IPS DF 19.7 (cell line): Measurements from ENCODE around the gene UGT2B28.
"Not testable (repeated sequence)": the region's sequence is repeated elsewhere in the genome, so short reads cannot be mapped to it uniquely, and the experiment has no call there.

Experiments used
- DNase-seq: peaks from one replicate; pipeline ENCODE4 v3.0.0-alpha.2; 2013; ENCODE audit warnings: low read depth, low spot score

UGT2B28 gene

GRCh38 chr4:69280081-69280480 is at the start of gene UGT2B28:
Gene UGT2B28 (plus strand): TSS chr4:69280475. CDS start chr4:69280501, 26 bp downstream.
- DNase-seq = not testable (repeated sequence)

GRCh38 chr4:69239092-69239491 is 41.2 kb upstream of the UGT2B28 start:
- DNase-seq = no peak

- no peak for DNase-seq
Measured at GRCh38 chr4:69239557-69240168, 40.6 kb upstream of the UGT2B28 start.

GRCh38 chr4:69240787-69241186 is 39.5 kb upstream of the UGT2B28 start:
- DNase-seq = not testable (repeated sequence)

- DNase-seq = not testable (repeated sequence)
Measured at GRCh38 chr4:69241746-69242145, 38.5 kb upstream of the UGT2B28 start.

- not testable (repeated sequence) for DNase-seq
Measured at GRCh38 chr4:69242562-69243240, 37.6 kb upstream of the UGT2B28 start.

GRCh38 chr4:69250884-69251283 is 29.4 kb upstream of the UGT2B28 start:
- DNase-seq = not testable (repeated sequence)

- not testable (repeated sequence) for DNase-seq
Measured at GRCh38 chr4:69253147-69253772, 27.0 kb upstream of the UGT2B28 start.

GRCh38 chr4:69268612-69269011 is 11.7 kb upstream of the UGT2B28 start:
- DNase-seq = not testable (repeated sequence)

- DNase-seq = not testable (repeated sequence)
Measured at GRCh38 chr4:69296356-69296755, 16.1 kb downstream of the UGT2B28 start.

GRCh38 chr4:69308426-69309033 is 28.3 kb downstream of the UGT2B28 start:
- not testable (repeated sequence) for DNase-seq

- DNase-seq = not testable (repeated sequence)
Measured at GRCh38 chr4:69309549-69310076, 29.3 kb downstream of the UGT2B28 start.

- DNase-seq = not testable (repeated sequence)
Measured at GRCh38 chr4:69310262-69310661, 30.0 kb downstream of the UGT2B28 start.

- DNase-seq = not testable (repeated sequence)
Measured at GRCh38 chr4:69317669-69318298, 37.5 kb downstream of the UGT2B28 start.

- no peak for DNase-seq
Measured at GRCh38 chr4:69321153-69321729, 41.0 kb downstream of the UGT2B28 start.

- no peak for DNase-seq
Measured at GRCh38 chr4:69322055-69322454, 41.8 kb downstream of the UGT2B28 start.

- no peak for DNase-seq
Measured at GRCh38 chr4:69323284-69323683, 43.0 kb downstream of the UGT2B28 start.

GRCh38 chr4:69330345-69331047 is 50.2 kb downstream of the UGT2B28 start:
- no peak for DNase-seq

- not testable (repeated sequence) for DNase-seq
Measured at GRCh38 chr4:69331304-69331703, 51.0 kb downstream of the UGT2B28 start.

- not testable (repeated sequence) for DNase-seq
Measured at GRCh38 chr4:69335485-69335884, 55.2 kb downstream of the UGT2B28 start.
